Hypothalamus (tissue), 51 donors: ENCODE data around the gene USP4.
A peak's percentile ranks its signal among the peaks of the same experiment; 100 is the strongest.
"Not testable (repeated sequence)": the region's sequence is repeated elsewhere in the genome, so short reads cannot be mapped to it uniquely, and the experiment has no call there.

Source experiments
- DNase-seq, 51 donors: peaks; one replicate each; lab custom pipeline; 2025; lab: John Stamatoyannopoulos, UW

USP4 gene

GRCh38 chr3:49351521-49352011, 11.7 kb upstream of the USP4 start:
- peak in 1 of 51 donors; percentile 15 for DNase-seq

GRCh38 chr3:49349348-49350114, 9.7 kb upstream of the USP4 start:
- no peak for DNase-seq

- DNase-seq, result not testable (repeated sequence)
These were observed 8.5 kb upstream of the USP4 start for GRCh38 chr3:49348361-49348760.

- no peak for DNase-seq
These were observed 7.0 kb upstream of the USP4 start for GRCh38 chr3:49346797-49347251.

GRCh38 chr3:49343163-49343562, 3.3 kb upstream of the USP4 start:
- DNase-seq, result no peak

GRCh38 chr3:49341996-49342395, 2.1 kb upstream of the USP4 start:
- DNase-seq, result no peak

GRCh38 chr3:49339581-49339940, 292 bp downstream of the USP4 start:
- DNase-seq, result peak in 11 of 51 donors; percentile 18 to 56 (median 38)

- no peak for DNase-seq
These were observed 5.8 kb downstream of the USP4 start for GRCh38 chr3:49333916-49334633.

GRCh38 chr3:49333091-49333490, 6.8 kb downstream of the USP4 start:
- DNase-seq, result peak in 3 of 51 donors; percentile 1 to 5 (median 4)

GRCh38 chr3:49329186-49329585, 10.7 kb downstream of the USP4 start:
- no peak for DNase-seq

GRCh38 chr3:49328350-49328749, 11.5 kb downstream of the USP4 start:
- DNase-seq, result not testable (repeated sequence)

GRCh38 chr3:49327485-49327884, 12.4 kb downstream of the USP4 start:
- DNase-seq, result no peak

GRCh38 chr3:49324768-49325167, 15.1 kb downstream of the USP4 start:
- no peak for DNase-seq

GRCh38 chr3:49316696-49317457, 23.0 kb downstream of the USP4 start:
- peak in 24 of 51 donors; percentile 3 to 76 (median 25) for DNase-seq

- no peak for DNase-seq
These were observed 25.8 kb downstream of the USP4 start for GRCh38 chr3:49313896-49314688.

- no peak for DNase-seq
These were observed 28.6 kb downstream of the USP4 start for GRCh38 chr3:49311283-49311682.

GRCh38 chr3:49310677-49311076, 29.2 kb downstream of the USP4 start:
- DNase-seq, result no peak

- DNase-seq, result no peak
These were observed 34.2 kb downstream of the USP4 start for GRCh38 chr3:49305608-49306007.

- no peak for DNase-seq
These were observed 37.2 kb downstream of the USP4 start for GRCh38 chr3:49302613-49303012.

GRCh38 chr3:49300595-49300994, 39.3 kb downstream of the USP4 start:
- DNase-seq, result no peak
